Cardiac muscle cell (in vitro differentiated cells and primary cell): ENCODE data around the gene CARD10. TPM values are rescaled to one million over a fixed set of nuclear protein-coding genes. Genes with fewer than 3 reads are reported as not detected.
A peak's percentile ranks its signal among the peaks of the same experiment; 100 is the strongest.

Experiments used
- DNase-seq, 2 donors: peaks; one replicate each; pipeline versions ENCODE4 v3.0.0 to v3.0.0-alpha.2; 2010 to 2017; ENCODE audit warnings: low read depth in 1 of 2, low spot score in 1 of 2
- H3K27ac ChIP-seq: fragments of 200-600 bp; sonication (generic); 2 replicates; pipeline ENCODE4 v1.5.1; 2016
- H3K27me3 ChIP-seq: fragments of 200-600 bp; sonication (generic); 2 replicates; pipeline ENCODE4 v1.6.0; 2016; ENCODE audit warnings: control low read depth
- H3K36me3 ChIP-seq: fragments of 200-600 bp; sonication (generic); 2 replicates; pipeline ENCODE4 v1.5.1; 2016; ENCODE audit warnings: control low read depth
- H3K4me1 ChIP-seq: fragments of 200-600 bp; sonication (generic); 2 replicates; pipeline ENCODE4 v1.8.1; 2017; ENCODE audit warnings: low read depth, mild to moderate bottlenecking, mixed run types
- H3K4me3 ChIP-seq: fragments of 200-600 bp; sonication (generic); 2 replicates; pipeline ENCODE4 v1.5.1; 2016; ENCODE audit warnings: mild to moderate bottlenecking
- H3K9me3 ChIP-seq: fragments of 200-600 bp; sonication (generic); 2 replicates; pipeline ENCODE4 v1.5.1; 2017; ENCODE audit warnings: low read depth, mild to moderate bottlenecking, control low read depth
- polyA plus RNA-seq: library from polyadenylated mRNA; unstranded; fragments of >200 nt; fragmentation: Nextera tagmentation; extraction: Ambion mirVana; gene quantifications from 2 replicates; pipeline ENCODE4 v1.2.1, GENCODE V29; 2016
- total RNA-seq: library from RNA; depleted of rRNA; stranded (reverse); fragments of >200 nt; gene quantifications from 2 replicates; pipeline ENCODE4 v1.2.3, GENCODE V29; 2016
- TF ChIP-seq, protein P1 (sequence below): IDR thresholded peaks from 2 replicates; pipeline ENCODE4 v1.5.1; 2012; ENCODE audit warnings: low read depth, mild to moderate bottlenecking, low read length

CARD10 gene
- total and polyA plus RNA-seq, 2 experiments from 2014 or later: 2.1 to 4.5 TPM

- Histone ChIP-seq H3K4me1 (peaks cover 17% of the 10 kb centered on the region), H3K9me3 (no peaks in the 10 kb centered on the region), H3K27ac (no peak overlapping the region), H3K4me3 (no peak overlapping the region), H3K27me3 (no peaks in the 10 kb centered on the region), H3K36me3 (no peaks in the 10 kb centered on the region)
- peak; percentile 51 to 67 for DNase-seq
- TF ChIP-seq, protein P1, sequence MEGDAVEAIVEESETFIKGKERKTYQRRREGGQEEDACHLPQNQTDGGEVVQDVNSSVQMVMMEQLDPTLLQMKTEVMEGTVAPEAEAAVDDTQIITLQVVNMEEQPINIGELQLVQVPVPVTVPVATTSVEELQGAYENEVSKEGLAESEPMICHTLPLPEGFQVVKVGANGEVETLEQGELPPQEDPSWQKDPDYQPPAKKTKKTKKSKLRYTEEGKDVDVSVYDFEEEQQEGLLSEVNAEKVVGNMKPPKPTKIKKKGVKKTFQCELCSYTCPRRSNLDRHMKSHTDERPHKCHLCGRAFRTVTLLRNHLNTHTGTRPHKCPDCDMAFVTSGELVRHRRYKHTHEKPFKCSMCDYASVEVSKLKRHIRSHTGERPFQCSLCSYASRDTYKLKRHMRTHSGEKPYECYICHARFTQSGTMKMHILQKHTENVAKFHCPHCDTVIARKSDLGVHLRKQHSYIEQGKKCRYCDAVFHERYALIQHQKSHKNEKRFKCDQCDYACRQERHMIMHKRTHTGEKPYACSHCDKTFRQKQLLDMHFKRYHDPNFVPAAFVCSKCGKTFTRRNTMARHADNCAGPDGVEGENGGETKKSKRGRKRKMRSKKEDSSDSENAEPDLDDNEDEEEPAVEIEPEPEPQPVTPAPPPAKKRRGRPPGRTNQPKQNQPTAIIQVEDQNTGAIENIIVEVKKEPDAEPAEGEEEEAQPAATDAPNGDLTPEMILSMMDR: peak; percentile 61
Observed at GRCh38 chr22:37492428-37493344, 26.5 kb downstream of the CARD10 start.

- H3K4me3 ChIP-seq: no peak overlapping the region
Observed at GRCh38 chr22:37491559-37492427, 27.4 kb downstream of the CARD10 start.

DNA sequence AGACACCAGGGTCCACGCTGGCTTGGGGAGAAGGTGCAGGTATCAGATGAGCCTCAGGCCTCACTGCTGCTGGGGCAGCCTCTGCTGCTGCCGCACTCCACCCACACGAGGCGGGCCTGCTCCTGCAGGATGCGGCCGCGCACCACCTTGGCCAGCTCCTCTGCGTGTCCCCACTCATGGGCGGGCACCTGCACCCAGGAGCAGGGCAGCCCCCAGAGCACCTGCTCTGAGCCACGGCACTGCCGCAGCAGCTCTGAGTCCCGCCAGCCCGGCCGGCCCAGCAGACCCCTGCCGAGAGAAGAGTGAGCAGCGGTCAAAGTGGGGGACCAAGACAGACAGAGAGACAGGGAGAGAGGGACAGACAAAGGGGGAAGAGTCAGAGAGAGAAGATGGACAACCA is 28.1 kb downstream of the CARD10 start:
- TF ChIP-seq, protein P1: no peak
- H3K27me3 ChIP-seq: no peaks in the 10 kb centered on the region
- H3K27ac ChIP-seq: no peak overlapping the region
- DNase-seq: no peak
- no peaks in the 10 kb centered on the region for H3K36me3 ChIP-seq
- no peak overlapping the region for H3K4me3 ChIP-seq
- peaks cover 29% of the 10 kb centered on the region for H3K4me1 ChIP-seq
- no peaks in the 10 kb centered on the region for H3K9me3 ChIP-seq

More at GRCh38 chr22:37491559-37492427, 27.4 kb downstream of the CARD10 start:
- H3K27ac ChIP-seq: no peak overlapping the region
- peaks cover 22% of the 10 kb centered on the region for H3K4me1 ChIP-seq
- no peaks in the 10 kb centered on the region for H3K36me3 ChIP-seq
- no peak for DNase-seq
- TF ChIP-seq, protein P1: no peak
- no peaks in the 10 kb centered on the region for H3K27me3 ChIP-seq
- no peaks in the 10 kb centered on the region for H3K9me3 ChIP-seq

DNA sequence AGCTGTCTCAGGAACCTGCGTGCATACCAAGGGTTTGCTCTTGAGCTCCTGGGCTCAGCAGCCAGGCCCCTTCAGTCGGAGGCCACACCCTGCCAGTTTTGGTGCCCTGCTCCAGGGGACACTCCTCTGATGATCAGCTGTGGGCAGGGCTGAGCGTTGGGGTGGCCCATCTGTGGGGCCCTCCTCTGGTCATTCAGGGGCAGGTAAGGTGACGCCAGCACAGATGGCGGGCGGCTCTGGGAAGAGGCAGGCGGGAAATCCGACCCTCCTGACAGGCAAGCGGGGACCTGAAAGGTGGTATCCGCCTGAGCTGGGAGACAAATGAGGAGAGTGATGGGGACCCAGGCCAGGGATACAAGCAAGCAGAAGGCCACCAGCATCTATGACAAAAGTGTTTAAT is 29.2 kb downstream of the CARD10 start:
- Histone ChIP-seq H3K27ac (no peak overlapping the region), H3K4me3 (no peak overlapping the region), H3K27me3 (no peaks in the 10 kb centered on the region), H3K4me1 (peaks cover 34% of the 10 kb centered on the region), H3K36me3 (no peaks in the 10 kb centered on the region), H3K9me3 (no peaks in the 10 kb centered on the region)
- TF ChIP-seq, protein P1: no peak
- DNase-seq: no peak

- DNase-seq: peak in 1 of 2 donors; percentile 94
- Histone ChIP-seq H3K9me3 (no peaks in the 10 kb centered on the region), H3K27me3 (no peaks in the 10 kb centered on the region), H3K4me1 (peaks cover 37% of the 10 kb centered on the region), H3K36me3 (no peaks in the 10 kb centered on the region), H3K4me3 (no peak overlapping the region), H3K27ac (peak overlapping the region; percentile 84)
- TF ChIP-seq, protein P1: no peak
Observed at GRCh38 chr22:37488337-37489135, 30.7 kb downstream of the CARD10 start.
